BJ (cell line): ENCODE data around the gene PLCD4. TPM values are rescaled to one million over a fixed set of nuclear protein-coding genes. Genes with fewer than 3 reads are reported as not detected.

ENCODE experiments used
- CTCF ChIA-PET: fragments of 350-600 bp; formaldehyde crosslinking; extraction: SDS; loops from one replicate; lab custom pipeline; 2021; ENCODE audit warnings: antibody characterized with exemption, inconsistent platforms; lab: Yijun Ruan, JAX
- POLR2A ChIA-PET: fragments of 300-600 bp; sonication (Branson Sonifier 250); formaldehyde crosslinking; extraction: SDS; loops from one replicate; lab custom pipeline; 2021; ENCODE audit warnings: antibody characterized with exemption; lab: Charles Lee
- DNase-seq: peaks from one replicate; pipeline ENCODE4 v3.0.0-alpha.2; 2011; ENCODE audit warnings: low read depth
- H3K27me3 ChIP-seq: 2 replicates; pipeline ENCODE4 v1.6.0; 2011; ENCODE audit warnings: low read length; ENCODE audit not compliant: control insufficient read depth, insufficient read depth
- H3K36me3 ChIP-seq: 2 replicates; pipeline ENCODE4 v1.5.1; 2011; ENCODE audit warnings: low read length; ENCODE audit not compliant: control insufficient read depth, insufficient read depth
- H3K4me3 ChIP-seq: 2 replicates; pipeline ENCODE4 v1.5.1; 2011; ENCODE audit warnings: low read depth, mild to moderate bottlenecking, control low read depth, low read length
- polyA minus RNA-seq: library from RNA; depleted of rRNA, polyadenylated mRNA; stranded (reverse); fragments of >200 nt; gene quantifications from 2 replicates; pipeline ENCODE4 v1.2.3, GENCODE V29; 2011; rRNA and poly(A)+ RNA removed
- polyA plus RNA-seq: library from polyadenylated mRNA; depleted of rRNA; stranded (reverse); fragments of >200 nt; gene quantifications from 2 replicates; pipeline ENCODE4 v1.2.3, GENCODE V29; 2011; rRNA removed
- TF ChIP-seq, protein P1 (sequence below): IDR thresholded peaks from 2 replicates; pipeline ENCODE4 v1.5.1; 2011; ENCODE audit warnings: low read depth, mild to moderate bottlenecking, control low read depth, inconsistent platforms, low read length, moderate library complexity; ENCODE audit not compliant: insufficient read depth

Gene PLCD4
- polyA plus RNA-seq (1.0 and 1.1 TPM in 2 replicates), polyA minus RNA-seq (0.66 and 1.1 TPM in 2 replicates)

DNA sequence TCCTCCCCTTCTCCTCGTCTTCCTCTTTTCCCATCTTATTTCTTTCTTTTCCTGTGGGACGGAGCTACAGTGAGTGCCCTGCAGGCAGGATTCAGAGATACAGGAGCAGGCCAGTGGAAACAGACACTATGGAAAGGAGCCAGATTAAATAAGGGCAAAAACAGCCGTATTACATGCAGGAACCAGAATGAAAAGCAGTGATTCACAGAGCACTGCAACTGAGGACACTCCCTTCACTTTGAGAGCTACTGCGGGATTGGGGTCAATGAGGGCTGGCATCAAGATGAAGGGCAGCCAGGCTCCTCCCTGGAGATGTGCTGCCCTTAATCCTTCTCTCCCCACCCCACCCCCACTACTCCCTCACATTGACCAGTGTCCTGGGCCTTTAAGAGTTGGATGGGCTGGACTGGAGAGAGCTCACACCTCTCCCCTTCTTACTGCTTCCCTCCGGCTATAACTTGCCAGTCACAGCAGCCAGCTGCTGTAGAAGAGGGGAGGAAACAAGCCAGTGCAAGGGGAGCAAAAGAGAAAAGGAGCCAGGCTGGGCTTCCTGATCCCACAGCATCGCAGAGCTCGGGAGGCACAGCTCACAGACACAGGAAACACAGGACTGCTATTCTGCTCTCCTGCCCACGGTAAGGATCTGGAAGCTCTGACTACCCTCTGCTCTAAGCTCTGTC, at the start of gene PLCD4:
PLCD4 (plus strand) TSS at position 464 of the 680 bp plus-strand sequence. CDS start 7,841 bp downstream, outside the sequence.
- POLR2A ChIA-PET, result no interaction called here
- CTCF ChIA-PET, result interaction anchor here (0.7 to 2.2 kb wide), 11 partner anchors 9 to 291 kb away, joined by 3 to 8 read pairs (median 4); partner anchors contain the start of genes BCS1L and ZNF142
- H3K4me3 ChIP-seq, result no peak within 1 kb of the TSS; the same call in 1 of the 2 replicates
- H3K36me3 ChIP-seq, result no peaks in the 10 kb centered on the region
- H3K27me3 ChIP-seq, result no peaks in the 10 kb centered on the region
- TF ChIP-seq, protein P1, sequence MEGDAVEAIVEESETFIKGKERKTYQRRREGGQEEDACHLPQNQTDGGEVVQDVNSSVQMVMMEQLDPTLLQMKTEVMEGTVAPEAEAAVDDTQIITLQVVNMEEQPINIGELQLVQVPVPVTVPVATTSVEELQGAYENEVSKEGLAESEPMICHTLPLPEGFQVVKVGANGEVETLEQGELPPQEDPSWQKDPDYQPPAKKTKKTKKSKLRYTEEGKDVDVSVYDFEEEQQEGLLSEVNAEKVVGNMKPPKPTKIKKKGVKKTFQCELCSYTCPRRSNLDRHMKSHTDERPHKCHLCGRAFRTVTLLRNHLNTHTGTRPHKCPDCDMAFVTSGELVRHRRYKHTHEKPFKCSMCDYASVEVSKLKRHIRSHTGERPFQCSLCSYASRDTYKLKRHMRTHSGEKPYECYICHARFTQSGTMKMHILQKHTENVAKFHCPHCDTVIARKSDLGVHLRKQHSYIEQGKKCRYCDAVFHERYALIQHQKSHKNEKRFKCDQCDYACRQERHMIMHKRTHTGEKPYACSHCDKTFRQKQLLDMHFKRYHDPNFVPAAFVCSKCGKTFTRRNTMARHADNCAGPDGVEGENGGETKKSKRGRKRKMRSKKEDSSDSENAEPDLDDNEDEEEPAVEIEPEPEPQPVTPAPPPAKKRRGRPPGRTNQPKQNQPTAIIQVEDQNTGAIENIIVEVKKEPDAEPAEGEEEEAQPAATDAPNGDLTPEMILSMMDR, result peak; percentile 39
- DNase-seq, result peak; percentile 58

DNA sequence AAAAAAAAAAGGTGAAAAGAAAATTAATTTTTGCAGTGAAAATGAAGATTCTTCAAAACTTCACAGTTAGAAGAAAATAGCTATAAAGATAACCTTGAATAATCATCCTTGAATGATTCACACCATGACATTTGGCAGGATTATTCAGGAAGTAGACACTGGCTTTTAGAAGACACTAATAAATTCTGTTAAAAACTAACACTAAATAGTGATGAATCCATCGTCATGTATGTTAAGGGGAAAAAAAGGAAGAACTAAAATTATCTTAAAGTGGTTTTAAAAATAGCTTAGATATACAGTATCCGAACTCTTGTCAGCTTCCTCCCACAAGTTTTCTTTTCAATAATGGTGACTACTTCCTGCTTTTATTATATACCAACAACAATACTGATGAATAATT, 49.8 kb upstream of the PLCD4 start:
- CTCF ChIA-PET, result no interaction called here
- Histone ChIP-seq H3K4me3 (no peak overlapping the region), H3K36me3 (peaks cover 5% of the 10 kb centered on the region; the same call in 1 of the 2 replicates), H3K27me3 (no peaks in the 10 kb centered on the region)
- TF ChIP-seq, protein P1, result no peak
- DNase-seq, result no peak
- POLR2A ChIA-PET, result interaction anchor here (0.6 kb wide), 1 partner anchor 90 kb away, joined by 8 read pairs; no protein-coding TSS in a partner anchor

DNA sequence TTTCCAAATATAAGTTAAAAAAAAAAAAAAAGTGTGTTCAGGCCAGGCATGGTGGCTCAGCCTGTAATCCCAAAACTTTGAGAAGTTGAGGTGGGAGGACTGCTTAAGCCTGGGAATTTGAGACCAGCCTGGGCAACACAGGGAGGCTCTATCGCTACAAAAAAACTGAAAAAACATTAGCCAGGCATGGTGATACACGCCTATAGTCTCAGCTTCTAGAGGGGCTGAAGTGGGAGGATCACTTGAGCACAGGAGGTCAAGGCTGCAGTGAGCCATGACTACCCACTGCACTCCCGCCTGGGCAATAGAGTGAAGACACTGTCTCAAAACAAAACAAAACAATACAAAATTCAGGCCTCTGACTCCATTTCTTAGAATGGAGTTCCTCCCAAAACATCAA, 48.7 kb upstream of the PLCD4 start:
- Histone ChIP-seq H3K27me3 (no peaks in the 10 kb centered on the region), H3K4me3 (no peak overlapping the region), H3K36me3 (peaks cover 3% of the 10 kb centered on the region; the same call in 1 of the 2 replicates)
- ChIA-PET POLR2A (no interaction called here), CTCF (no interaction called here)
- no peak for DNase-seq
- TF ChIP-seq, protein P1, result no peak

DNA sequence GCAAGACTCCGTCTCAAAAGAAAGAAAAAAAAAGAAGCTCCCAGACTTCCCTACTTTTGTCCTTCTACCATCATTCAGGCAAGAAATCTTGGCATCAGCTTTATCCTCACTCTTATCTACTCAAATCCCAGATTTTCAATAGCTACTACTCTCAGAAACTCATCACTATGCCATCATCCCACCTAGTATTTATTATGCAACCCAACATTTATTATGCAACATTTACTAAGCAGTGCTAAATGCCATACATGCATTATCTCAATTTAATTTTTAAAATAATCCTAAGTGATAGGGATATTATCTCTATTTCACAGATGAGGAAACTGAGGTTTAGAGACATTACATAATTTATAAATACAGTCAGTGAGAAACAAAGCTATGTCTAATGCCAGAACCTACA, 43.6 kb upstream of the PLCD4 start:
- TF ChIP-seq, protein P1, result no peak
- CTCF ChIA-PET, result no interaction called here

DNA sequence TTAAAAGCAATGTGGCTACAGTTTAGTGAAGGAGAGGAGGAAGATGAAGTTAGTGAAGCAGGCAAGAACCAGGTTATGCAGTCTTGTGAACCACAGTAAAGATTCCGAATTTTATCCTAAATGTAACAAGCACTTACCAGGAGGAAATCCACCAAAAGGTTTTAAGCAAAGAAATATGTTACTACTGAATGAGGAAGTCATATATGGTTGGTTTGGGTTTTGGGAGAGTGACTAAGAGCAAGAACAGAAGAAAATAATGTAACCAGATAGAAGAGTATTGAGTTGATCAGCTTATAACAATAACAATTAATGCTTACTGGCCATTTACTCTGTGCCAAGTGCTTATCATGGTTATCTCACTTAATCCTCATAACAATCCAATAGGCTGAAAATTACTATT, 41.4 kb upstream of the PLCD4 start:
- Histone ChIP-seq H3K27me3 (no peaks in the 10 kb centered on the region), H3K4me3 (no peak overlapping the region), H3K36me3 (no peaks in the 10 kb centered on the region)
- CTCF ChIA-PET, result no interaction called here
- no peak for DNase-seq
- TF ChIP-seq, protein P1, result no peak
- POLR2A ChIA-PET, result no interaction called here

More for the DNA sequence above, 43.6 kb upstream of the PLCD4 start:
- Histone ChIP-seq H3K4me3 (no peak overlapping the region), H3K27me3 (no peaks in the 10 kb centered on the region), H3K36me3 (no peaks in the 10 kb centered on the region)
- POLR2A ChIA-PET, result no interaction called here
- DNase-seq, result no peak
